ENCODE results near the gene SMOC2.

Gene SMOC2

GRCh38 chr6:168480481-168480880, 39.5 kb downstream of the SMOC2 start:
- no peak for DNase-seq (ENCODE audit: low read depth, low spot score)

- no peak for DNase-seq (ENCODE audit: low read depth, low spot score)
Observed at GRCh38 chr6:168485818-168486217, 44.8 kb downstream of the SMOC2 start.

- DNase-seq (ENCODE audit: low read depth, low spot score) = no peak
Observed at GRCh38 chr6:168490757-168491156, 49.8 kb downstream of the SMOC2 start.

GRCh38 chr6:168493976-168494375, 53.0 kb downstream of the SMOC2 start:
- DNase-seq (ENCODE audit: low read depth, low spot score) = no peak

GRCh38 chr6:168494726-168495125, 53.7 kb downstream of the SMOC2 start:
- no peak for DNase-seq (ENCODE audit: low read depth, low spot score)

- DNase-seq (ENCODE audit: low read depth, low spot score) = no peak
Observed at GRCh38 chr6:168495133-168495532, 54.1 kb downstream of the SMOC2 start.

GRCh38 chr6:168495636-168496035, 54.7 kb downstream of the SMOC2 start:
- DNase-seq (ENCODE audit: low read depth, low spot score) = no peak

GRCh38 chr6:168496139-168496996, 55.4 kb downstream of the SMOC2 start:
- DNase-seq (ENCODE audit: low read depth, low spot score) = no peak

GRCh38 chr6:168496997-168497331, 56.0 kb downstream of the SMOC2 start:
- DNase-seq (ENCODE audit: low read depth, low spot score) = no peak

- DNase-seq (ENCODE audit: low read depth, low spot score) = no peak
Observed at GRCh38 chr6:168497381-168497780, 56.4 kb downstream of the SMOC2 start.

- DNase-seq (ENCODE audit: low read depth, low spot score) = no peak
Observed at GRCh38 chr6:168498161-168498843, 57.3 kb downstream of the SMOC2 start.

GRCh38 chr6:168499045-168499650, 58.2 kb downstream of the SMOC2 start:
- no peak for DNase-seq (ENCODE audit: low read depth, low spot score)

- no peak for DNase-seq (ENCODE audit: low read depth, low spot score)
Observed at GRCh38 chr6:168500519-168500918, 59.5 kb downstream of the SMOC2 start.

GRCh38 chr6:168501561-168501960, 60.6 kb downstream of the SMOC2 start:
- no peak for DNase-seq (ENCODE audit: low read depth, low spot score)

- no peak for DNase-seq (ENCODE audit: low read depth, low spot score)
Observed at GRCh38 chr6:168504366-168504765, 63.4 kb downstream of the SMOC2 start.

GRCh38 chr6:168506460-168506859, 65.5 kb downstream of the SMOC2 start:
- no peak for DNase-seq (ENCODE audit: low read depth, low spot score)

- DNase-seq (ENCODE audit: low read depth, low spot score) = no peak
Observed at GRCh38 chr6:168507297-168507696, 66.3 kb downstream of the SMOC2 start.

- no peak for DNase-seq (ENCODE audit: low read depth, low spot score)
Observed at GRCh38 chr6:168507730-168508129, 66.7 kb downstream of the SMOC2 start.

- no peak for DNase-seq (ENCODE audit: low read depth, low spot score)
Observed at GRCh38 chr6:168508903-168509302, 67.9 kb downstream of the SMOC2 start.

GRCh38 chr6:168513766-168514165, 72.8 kb downstream of the SMOC2 start:
- no peak for DNase-seq (ENCODE audit: low read depth, low spot score)

- no peak for DNase-seq (ENCODE audit: low read depth, low spot score)
Observed at GRCh38 chr6:168514216-168514615, 73.2 kb downstream of the SMOC2 start.

GRCh38 chr6:168515376-168515775, 74.4 kb downstream of the SMOC2 start:
- no peak for DNase-seq (ENCODE audit: low read depth, low spot score)
